GM18526 (cell line): ENCODE measurements around the gene ALPK3.

ENCODE experiments used
- POLR2A ChIP-seq: IDR thresholded peaks from 3 replicates; pipeline ENCODE4 v1.6.1; 2011; ENCODE audit not compliant: insufficient read length; ENCODE audit errors: extremely low read depth

ALPK3 gene

GRCh38 chr15:84830036-84830435 lies 12.9 kb downstream of the ALPK3 start:
- TF ChIP-seq POLR2A, result no peak

GRCh38 chr15:84831028-84831427 lies 13.9 kb downstream of the ALPK3 start:
- TF ChIP-seq POLR2A, result no peak

DNA sequence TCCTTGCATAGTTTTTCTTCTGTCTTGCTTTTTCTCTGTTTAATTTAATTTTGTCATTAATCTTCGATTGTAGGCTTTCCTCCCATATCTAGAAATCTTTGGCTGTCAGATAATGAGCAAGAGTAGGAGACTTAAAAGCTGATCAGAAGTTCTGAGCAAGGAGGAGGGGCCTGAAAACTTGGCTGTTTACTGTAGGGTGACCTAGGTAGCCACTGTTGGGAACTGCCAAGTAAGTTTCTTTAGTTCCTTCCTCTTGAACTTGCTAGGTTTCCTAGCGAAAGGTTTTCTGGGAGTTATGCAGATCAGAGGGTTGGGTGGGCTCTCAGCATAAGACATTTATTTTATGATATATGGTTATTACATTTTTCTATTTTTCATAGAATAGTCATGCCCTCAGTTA lies 14.5 kb downstream of the ALPK3 start:
- TF ChIP-seq POLR2A, result no peak

DNA sequence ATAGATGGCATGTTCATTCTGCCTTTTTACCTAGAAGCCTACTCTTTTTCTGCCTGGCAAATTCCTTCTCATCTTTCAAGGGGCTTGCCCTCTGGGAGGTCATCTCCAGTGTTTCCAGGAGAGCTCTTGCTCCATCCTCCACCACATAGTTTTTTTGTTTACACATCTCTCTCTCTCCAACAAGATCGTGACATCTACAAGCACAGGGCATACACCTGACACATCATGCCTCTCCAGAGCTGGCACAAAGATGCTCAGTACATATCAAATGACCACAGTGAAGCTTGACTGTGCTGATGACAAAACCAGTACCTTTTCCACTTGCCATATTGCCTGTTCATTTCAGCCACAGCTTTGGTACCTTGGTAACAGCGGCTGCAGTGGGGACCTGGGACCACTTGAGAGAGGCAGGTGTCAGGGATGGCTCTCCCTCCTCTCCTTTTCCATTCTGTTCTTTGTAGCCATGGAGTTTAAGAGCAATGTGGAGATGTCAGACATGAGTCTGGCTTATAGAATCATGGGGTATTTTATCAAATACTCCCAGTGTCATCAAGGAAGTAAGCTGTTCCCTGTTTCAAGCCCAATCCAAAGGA lies 15.4 kb downstream of the ALPK3 start:
- no peak for TF ChIP-seq POLR2A

DNA sequence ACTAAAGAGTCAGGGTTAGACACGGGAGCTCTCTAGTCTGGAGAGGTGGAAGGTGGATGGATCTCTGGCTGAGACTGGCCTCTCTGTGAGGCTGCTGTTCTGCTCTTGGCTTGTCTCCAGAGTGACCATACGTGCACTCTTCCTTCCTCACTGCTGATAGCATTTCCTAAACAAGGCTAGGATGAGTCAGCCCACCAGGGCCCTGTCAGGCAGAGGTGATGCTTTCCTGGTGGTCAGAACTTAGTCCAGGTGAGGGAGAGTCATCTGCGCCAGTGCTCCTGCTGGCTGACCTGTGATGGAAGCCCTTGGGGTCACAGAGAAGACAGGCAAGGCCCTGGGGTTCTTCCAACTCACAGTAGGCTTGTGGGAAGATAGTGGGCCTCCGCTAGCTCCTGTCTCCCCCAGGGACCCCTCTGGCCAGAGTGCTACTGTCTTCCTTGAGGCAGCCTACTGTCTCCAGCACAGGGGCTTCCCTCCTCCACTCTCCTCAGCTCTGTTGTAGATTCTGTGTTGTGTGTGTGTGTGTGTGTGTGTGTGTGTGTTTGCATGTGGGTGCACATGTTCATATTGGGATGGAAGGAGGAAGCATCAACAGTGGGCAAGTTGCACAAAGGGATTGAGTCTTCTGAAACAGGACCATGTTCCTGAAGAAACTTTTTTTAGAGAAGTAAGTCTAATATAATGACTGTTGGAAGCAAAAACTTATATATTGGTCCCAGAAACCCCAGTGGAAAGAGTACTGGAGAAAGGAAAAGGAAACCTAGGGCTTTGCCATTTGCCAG lies 16.5 kb downstream of the ALPK3 start:
- no peak for TF ChIP-seq POLR2A

GRCh38 chr15:84834229-84834955 lies 17.2 kb downstream of the ALPK3 start:
- no peak for TF ChIP-seq POLR2A

DNA sequence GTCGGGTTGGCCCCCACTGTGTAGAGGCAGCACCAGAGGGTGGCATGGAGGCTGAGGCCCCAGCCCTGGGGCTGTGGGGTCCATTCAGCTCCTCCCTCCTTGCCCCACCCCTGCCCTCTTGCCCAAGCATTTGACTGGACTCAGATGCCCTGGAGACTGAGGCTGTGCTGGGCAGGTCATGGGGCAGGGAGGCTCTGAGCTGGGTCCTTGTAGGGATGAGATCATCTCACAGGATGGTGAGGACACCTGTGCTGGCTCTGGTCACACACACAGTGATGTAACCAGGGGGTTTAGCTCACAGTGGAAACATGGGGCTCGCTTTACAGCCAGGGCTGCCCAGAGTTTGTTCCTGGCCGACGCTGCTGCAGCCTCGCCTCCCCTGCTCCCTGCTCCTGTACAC lies 17.8 kb downstream of the ALPK3 start:
- no peak for TF ChIP-seq POLR2A

- TF ChIP-seq POLR2A, result no peak
Measured at GRCh38 chr15:84835661-84836337, 18.6 kb downstream of the ALPK3 start.

- no peak for TF ChIP-seq POLR2A
Measured at GRCh38 chr15:84836844-84837243, 19.7 kb downstream of the ALPK3 start.

- TF ChIP-seq POLR2A, result no peak
Measured at GRCh38 chr15:84839714-84840113, 22.6 kb downstream of the ALPK3 start.

- no peak for TF ChIP-seq POLR2A
Measured at GRCh38 chr15:84840255-84840654, 23.1 kb downstream of the ALPK3 start.

- no peak for TF ChIP-seq POLR2A
Measured at GRCh38 chr15:84840741-84841429, 23.7 kb downstream of the ALPK3 start.

GRCh38 chr15:84842781-84843180 lies 25.6 kb downstream of the ALPK3 start:
- no peak for TF ChIP-seq POLR2A

GRCh38 chr15:84844964-84845363 lies 27.8 kb downstream of the ALPK3 start:
- no peak for TF ChIP-seq POLR2A

- no peak for TF ChIP-seq POLR2A
Measured at GRCh38 chr15:84846269-84846668, 29.1 kb downstream of the ALPK3 start.
